ENCODE data around the gene SGCD.

The SGCD gene

GRCh38 chr5:156581725-156582124 lies 254.8 kb downstream of the SGCD start:
- no peak for FAIRE-seq
- DNase-seq (ENCODE audit: insufficient read length, low spot score) = no peak
- no peak for TF ChIP-seq PAX5 (IDR thresholded peaks at IDR 0.05; ENCODE audit: insufficient read depth, low read length, severe bottlenecking)
- no peak for TF ChIP-seq POLR2A (IDR thresholded peaks at IDR 0.05; ENCODE audit: low read depth, low read length)
- no peak for TF ChIP-seq TAF1 (IDR thresholded peaks at IDR 0.05; ENCODE audit: low read depth, low read length)
- TF ChIP-seq SPI1 (IDR thresholded peaks at IDR 0.05; ENCODE audit: low read depth, low read length) = no peak

- DNase-seq (ENCODE audit: insufficient read length, low spot score) (no peak), FAIRE-seq (no peak)
- TF ChIP-seq TAF1 (IDR thresholded peaks at IDR 0.05; ENCODE audit: low read depth, low read length) = no peak
- no peak for TF ChIP-seq POLR2A (IDR thresholded peaks at IDR 0.05; ENCODE audit: low read depth, low read length)
- TF ChIP-seq POU2F2 (IDR thresholded peaks at IDR 0.05; ENCODE audit: low read depth, low read length) = no peak
- no peak for TF ChIP-seq POLR2AphosphoS5 (IDR thresholded peaks at IDR 0.05; ENCODE audit: low read depth, low read length)
- TF ChIP-seq PAX5 (IDR thresholded peaks at IDR 0.05; ENCODE audit: insufficient read depth, low read length, severe bottlenecking) = no peak
- TF ChIP-seq SPI1 (IDR thresholded peaks at IDR 0.05; ENCODE audit: low read depth, low read length) = no peak
These were observed 255.2 kb downstream of the SGCD start for GRCh38 chr5:156582193-156582598.

GRCh38 chr5:156584871-156585270 lies 257.9 kb downstream of the SGCD start:
- FAIRE-seq (no peak), DNase-seq (ENCODE audit: insufficient read length, low spot score) (no peak)
- TF ChIP-seq TAF1 (IDR thresholded peaks at IDR 0.05; ENCODE audit: low read depth, low read length) (no peak), POLR2AphosphoS5 (IDR thresholded peaks at IDR 0.05; ENCODE audit: low read depth, low read length) (no peak), SPI1 (IDR thresholded peaks at IDR 0.05; ENCODE audit: low read depth, low read length) (no peak), POU2F2 (IDR thresholded peaks at IDR 0.05; ENCODE audit: low read depth, low read length) (no peak), PAX5 (IDR thresholded peaks at IDR 0.05; ENCODE audit: insufficient read depth, low read length, severe bottlenecking) (no peak), POLR2A (IDR thresholded peaks at IDR 0.05; ENCODE audit: low read depth, low read length) (no peak)

- no peak for DNase-seq (ENCODE audit: insufficient read length, low spot score)
- TF ChIP-seq POLR2A (IDR thresholded peaks at IDR 0.05; ENCODE audit: low read depth, low read length) (no peak), TAF1 (IDR thresholded peaks at IDR 0.05; ENCODE audit: low read depth, low read length) (no peak), POLR2AphosphoS5 (IDR thresholded peaks at IDR 0.05; ENCODE audit: low read depth, low read length) (no peak), SPI1 (IDR thresholded peaks at IDR 0.05; ENCODE audit: low read depth, low read length) (no peak), POU2F2 (IDR thresholded peaks at IDR 0.05; ENCODE audit: low read depth, low read length) (no peak), PAX5 (IDR thresholded peaks at IDR 0.05; ENCODE audit: insufficient read depth, low read length, severe bottlenecking) (no peak)
- no peak for FAIRE-seq
These were observed 259.0 kb downstream of the SGCD start for GRCh38 chr5:156585999-156586398.

GRCh38 chr5:156587012-156587411 lies 260.0 kb downstream of the SGCD start:
- no peak for DNase-seq (ENCODE audit: insufficient read length, low spot score)
- TF ChIP-seq POLR2AphosphoS5 (IDR thresholded peaks at IDR 0.05; ENCODE audit: low read depth, low read length) = no peak
- TF ChIP-seq PAX5 (IDR thresholded peaks at IDR 0.05; ENCODE audit: insufficient read depth, low read length, severe bottlenecking) = no peak
- no peak for TF ChIP-seq SPI1 (IDR thresholded peaks at IDR 0.05; ENCODE audit: low read depth, low read length)
- no peak for TF ChIP-seq TAF1 (IDR thresholded peaks at IDR 0.05; ENCODE audit: low read depth, low read length)
- no peak for TF ChIP-seq POU2F2 (IDR thresholded peaks at IDR 0.05; ENCODE audit: low read depth, low read length)
- no peak for TF ChIP-seq POLR2A (IDR thresholded peaks at IDR 0.05; ENCODE audit: low read depth, low read length)
- FAIRE-seq = no peak

- FAIRE-seq (no peak), DNase-seq (ENCODE audit: insufficient read length, low spot score) (no peak)
- no peak for TF ChIP-seq POLR2A (IDR thresholded peaks at IDR 0.05; ENCODE audit: low read depth, low read length)
- TF ChIP-seq TAF1 (IDR thresholded peaks at IDR 0.05; ENCODE audit: low read depth, low read length) = no peak
- no peak for TF ChIP-seq POU2F2 (IDR thresholded peaks at IDR 0.05; ENCODE audit: low read depth, low read length)
- TF ChIP-seq SPI1 (IDR thresholded peaks at IDR 0.05; ENCODE audit: low read depth, low read length) = no peak
- TF ChIP-seq POLR2AphosphoS5 (IDR thresholded peaks at IDR 0.05; ENCODE audit: low read depth, low read length) = no peak
- no peak for TF ChIP-seq PAX5 (IDR thresholded peaks at IDR 0.05; ENCODE audit: insufficient read depth, low read length, severe bottlenecking)
These were observed 261.3 kb downstream of the SGCD start for GRCh38 chr5:156588306-156588705.

- FAIRE-seq = no peak
- TF ChIP-seq TAF1 (IDR thresholded peaks at IDR 0.05; ENCODE audit: low read depth, low read length) (no peak), SPI1 (IDR thresholded peaks at IDR 0.05; ENCODE audit: low read depth, low read length) (no peak), POLR2AphosphoS5 (IDR thresholded peaks at IDR 0.05; ENCODE audit: low read depth, low read length) (no peak), POLR2A (IDR thresholded peaks at IDR 0.05; ENCODE audit: low read depth, low read length) (no peak), POU2F2 (IDR thresholded peaks at IDR 0.05; ENCODE audit: low read depth, low read length) (no peak), PAX5 (IDR thresholded peaks at IDR 0.05; ENCODE audit: insufficient read depth, low read length, severe bottlenecking) (no peak)
- DNase-seq (ENCODE audit: insufficient read length, low spot score) = no peak
These were observed 262.4 kb downstream of the SGCD start for GRCh38 chr5:156589104-156589945.

GRCh38 chr5:156589946-156590216 lies 262.9 kb downstream of the SGCD start:
- no peak for FAIRE-seq
- no peak for TF ChIP-seq SPI1 (IDR thresholded peaks at IDR 0.05; ENCODE audit: low read depth, low read length)
- no peak for TF ChIP-seq TAF1 (IDR thresholded peaks at IDR 0.05; ENCODE audit: low read depth, low read length)
- TF ChIP-seq POLR2AphosphoS5 (IDR thresholded peaks at IDR 0.05; ENCODE audit: low read depth, low read length) = no peak
- TF ChIP-seq POU2F2 (IDR thresholded peaks at IDR 0.05; ENCODE audit: low read depth, low read length) = no peak
- no peak for TF ChIP-seq POLR2A (IDR thresholded peaks at IDR 0.05; ENCODE audit: low read depth, low read length)
- TF ChIP-seq PAX5 (IDR thresholded peaks at IDR 0.05; ENCODE audit: insufficient read depth, low read length, severe bottlenecking) = no peak
- DNase-seq (ENCODE audit: insufficient read length, low spot score) = no peak

GRCh38 chr5:156590978-156591377 lies 264.0 kb downstream of the SGCD start:
- DNase-seq (ENCODE audit: insufficient read length, low spot score) (no peak), FAIRE-seq (no peak)
- TF ChIP-seq POLR2A (IDR thresholded peaks at IDR 0.05; ENCODE audit: low read depth, low read length) (no peak), PAX5 (IDR thresholded peaks at IDR 0.05; ENCODE audit: insufficient read depth, low read length, severe bottlenecking) (no peak), POLR2AphosphoS5 (IDR thresholded peaks at IDR 0.05; ENCODE audit: low read depth, low read length) (no peak), TAF1 (IDR thresholded peaks at IDR 0.05; ENCODE audit: low read depth, low read length) (no peak)

GRCh38 chr5:156591631-156592030 lies 264.7 kb downstream of the SGCD start:
- FAIRE-seq (no peak), DNase-seq (ENCODE audit: insufficient read length, low spot score) (no peak)
- no peak for TF ChIP-seq SPI1 (IDR thresholded peaks at IDR 0.05; ENCODE audit: low read depth, low read length)
- TF ChIP-seq POLR2A (IDR thresholded peaks at IDR 0.05; ENCODE audit: low read depth, low read length) = no peak
- TF ChIP-seq PAX5 (IDR thresholded peaks at IDR 0.05; ENCODE audit: insufficient read depth, low read length, severe bottlenecking) = no peak
- TF ChIP-seq TAF1 (IDR thresholded peaks at IDR 0.05; ENCODE audit: low read depth, low read length) = no peak
- TF ChIP-seq POLR2AphosphoS5 (IDR thresholded peaks at IDR 0.05; ENCODE audit: low read depth, low read length) = no peak
- TF ChIP-seq POU2F2 (IDR thresholded peaks at IDR 0.05; ENCODE audit: low read depth, low read length) = no peak

Data from GM12891 (cell line).